Skeletal muscle cell (primary cell): ENCODE results near the gene DDX51.

ENCODE experiments used
- DNase-seq: peaks from one replicate; pipeline ENCODE4 v3.0.0-alpha.2; 2010; ENCODE audit warnings: low read depth
- H3K4me3 ChIP-seq: 2 replicates; pipeline ENCODE4 v1.5.1; 2011; ENCODE audit warnings: low read depth, mild to moderate bottlenecking, control low read depth, low read length, moderate library complexity

Gene DDX51, protein sequence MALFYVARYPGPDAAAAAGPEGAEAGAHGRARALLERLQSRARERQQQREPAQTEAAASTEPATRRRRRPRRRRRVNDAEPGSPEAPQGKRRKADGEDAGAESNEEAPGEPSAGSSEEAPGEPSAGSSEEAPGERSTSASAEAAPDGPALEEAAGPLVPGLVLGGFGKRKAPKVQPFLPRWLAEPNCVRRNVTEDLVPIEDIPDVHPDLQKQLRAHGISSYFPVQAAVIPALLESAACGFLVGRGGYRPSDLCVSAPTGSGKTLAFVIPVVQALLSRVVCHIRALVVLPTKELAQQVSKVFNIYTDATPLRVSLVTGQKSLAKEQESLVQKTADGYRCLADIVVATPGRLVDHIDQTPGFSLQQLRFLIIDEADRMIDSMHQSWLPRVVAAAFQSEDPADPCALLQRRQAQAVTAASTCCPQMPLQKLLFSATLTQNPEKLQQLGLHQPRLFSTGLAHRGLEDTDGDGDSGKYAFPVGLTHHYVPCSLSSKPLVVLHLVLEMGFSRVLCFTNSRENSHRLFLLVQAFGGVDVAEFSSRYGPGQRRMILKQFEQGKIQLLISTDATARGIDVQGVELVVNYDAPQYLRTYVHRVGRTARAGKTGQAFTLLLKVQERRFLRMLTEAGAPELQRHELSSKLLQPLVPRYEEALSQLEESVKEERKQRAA

GRCh38 chr12:132144115-132144809, at the start of gene DDX51, which contains the start of gene NOC4L:
DDX51 (minus strand) TSS chr12:132144319; CDS start chr12:132144296, 23 bp downstream.
NOC4L (plus strand) TSS chr12:132144457; CDS start chr12:132144489, 32 bp downstream.
- peak within 1 kb of the TSS; percentile 92 for H3K4me3 ChIP-seq
- DNase-seq: peak; percentile 84

DNA sequence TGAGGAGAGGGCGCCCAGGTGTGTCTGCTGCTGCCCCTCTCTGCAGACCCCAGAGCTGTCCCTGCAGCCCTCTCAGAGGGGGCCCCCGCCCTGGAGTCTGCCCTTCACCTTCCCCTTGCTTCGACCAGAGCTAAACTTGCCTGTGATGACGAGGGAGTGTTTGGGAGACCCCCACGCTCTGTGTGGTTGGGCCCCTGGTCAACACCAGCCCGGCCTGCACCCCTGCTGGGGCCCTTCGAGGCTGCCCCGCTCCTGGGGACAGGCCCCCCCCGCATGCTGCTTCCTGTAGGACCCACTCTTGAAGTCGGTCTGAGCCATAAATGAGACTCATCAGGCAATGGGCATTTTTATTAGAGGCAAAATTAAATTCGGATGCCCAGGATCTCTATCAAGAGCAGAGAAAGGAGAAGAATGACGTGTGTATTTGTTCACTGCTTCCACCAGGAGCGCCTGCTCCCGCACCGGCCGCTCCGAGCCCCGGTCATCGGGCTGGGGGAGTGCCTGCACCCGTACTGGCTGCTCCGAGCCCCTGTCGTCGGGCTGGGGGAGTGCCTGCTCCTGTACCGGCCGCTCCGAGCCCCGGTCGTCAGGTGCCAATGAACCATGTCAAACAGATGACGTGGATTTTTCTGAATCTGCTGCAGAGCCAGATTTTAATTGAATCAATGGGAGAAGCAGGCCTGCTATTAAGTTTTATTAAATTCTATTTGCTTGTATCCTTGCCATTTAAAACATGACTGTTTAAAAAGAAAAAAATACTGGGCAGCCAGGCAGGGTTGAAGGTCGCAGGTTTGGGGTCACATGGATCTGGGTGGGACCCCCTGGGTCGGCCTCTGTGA, 47.8 kb upstream of the DDX51 start:
- no peak for DNase-seq
- no peak overlapping the region for H3K4me3 ChIP-seq

- no peak overlapping the region for H3K4me3 ChIP-seq
- no peak for DNase-seq
Measured at GRCh38 chr12:132190834-132191500, 46.8 kb upstream of the DDX51 start.

GRCh38 chr12:132190012-132190755, 46.1 kb upstream of the DDX51 start:
- peak overlapping the region; percentile 52 for H3K4me3 ChIP-seq
- no peak for DNase-seq

GRCh38 chr12:132189378-132190011, 45.4 kb upstream of the DDX51 start:
- H3K4me3 ChIP-seq: peak overlapping the region; percentile 52
- peak; percentile 43 for DNase-seq

DNA sequence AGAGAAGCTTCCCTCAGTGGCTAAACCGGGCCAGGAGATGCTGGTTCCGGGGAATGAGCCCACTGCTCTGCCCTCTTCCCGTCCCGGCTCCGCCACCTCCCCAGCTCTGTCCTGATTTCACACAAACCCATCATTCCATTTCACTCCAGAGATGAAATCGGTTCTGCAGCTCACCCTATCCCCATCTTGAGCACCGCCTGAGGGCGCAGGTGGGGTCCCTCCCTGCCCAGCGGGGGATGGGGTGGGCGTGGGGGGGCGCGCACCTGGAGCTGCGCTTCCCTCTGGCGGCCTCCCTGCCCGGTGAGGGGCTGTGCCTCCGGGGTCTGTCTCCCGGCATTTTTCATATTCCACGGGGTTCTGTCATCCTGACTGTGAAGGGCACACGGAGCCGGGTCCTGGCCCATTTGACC, 44.8 kb upstream of the DDX51 start:
- DNase-seq: no peak

GRCh38 chr12:132188451-132188901, 44.4 kb upstream of the DDX51 start:
- no peak for DNase-seq
- H3K4me3 ChIP-seq: no peak overlapping the region

More for the DNA sequence above, 44.8 kb upstream of the DDX51 start:
- peak overlapping the region; percentile 52 for H3K4me3 ChIP-seq

GRCh38 chr12:132187646-132188450, 43.7 kb upstream of the DDX51 start:
- no peak overlapping the region for H3K4me3 ChIP-seq
- no peak for DNase-seq

GRCh38 chr12:132186857-132187620, 42.9 kb upstream of the DDX51 start:
- no peak overlapping the region for H3K4me3 ChIP-seq
- DNase-seq: no peak

GRCh38 chr12:132186208-132186856, 42.2 kb upstream of the DDX51 start:
- no peak overlapping the region for H3K4me3 ChIP-seq
- no peak for DNase-seq

DNA sequence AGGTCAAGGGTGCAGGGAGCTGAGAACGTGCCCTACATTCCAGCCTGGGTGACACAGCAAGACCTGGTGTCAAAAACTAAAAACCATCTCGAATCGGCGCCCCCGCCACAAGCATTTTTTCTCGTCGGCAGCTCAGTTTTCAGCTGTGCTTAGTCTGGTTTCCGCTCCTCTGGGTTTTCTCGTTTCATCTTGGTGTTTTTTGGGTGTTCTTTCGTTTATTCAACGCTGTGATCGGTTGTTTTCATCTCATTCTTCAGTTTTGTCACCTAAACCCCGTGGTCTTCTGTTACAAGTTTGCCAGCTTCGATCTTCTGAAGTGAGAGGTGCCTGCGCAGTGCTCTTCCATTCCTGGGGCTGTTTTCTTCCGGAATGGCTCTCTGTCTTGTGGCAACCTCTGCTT, 41.6 kb upstream of the DDX51 start:
- no peak for DNase-seq
- H3K4me3 ChIP-seq: no peak overlapping the region

DNA sequence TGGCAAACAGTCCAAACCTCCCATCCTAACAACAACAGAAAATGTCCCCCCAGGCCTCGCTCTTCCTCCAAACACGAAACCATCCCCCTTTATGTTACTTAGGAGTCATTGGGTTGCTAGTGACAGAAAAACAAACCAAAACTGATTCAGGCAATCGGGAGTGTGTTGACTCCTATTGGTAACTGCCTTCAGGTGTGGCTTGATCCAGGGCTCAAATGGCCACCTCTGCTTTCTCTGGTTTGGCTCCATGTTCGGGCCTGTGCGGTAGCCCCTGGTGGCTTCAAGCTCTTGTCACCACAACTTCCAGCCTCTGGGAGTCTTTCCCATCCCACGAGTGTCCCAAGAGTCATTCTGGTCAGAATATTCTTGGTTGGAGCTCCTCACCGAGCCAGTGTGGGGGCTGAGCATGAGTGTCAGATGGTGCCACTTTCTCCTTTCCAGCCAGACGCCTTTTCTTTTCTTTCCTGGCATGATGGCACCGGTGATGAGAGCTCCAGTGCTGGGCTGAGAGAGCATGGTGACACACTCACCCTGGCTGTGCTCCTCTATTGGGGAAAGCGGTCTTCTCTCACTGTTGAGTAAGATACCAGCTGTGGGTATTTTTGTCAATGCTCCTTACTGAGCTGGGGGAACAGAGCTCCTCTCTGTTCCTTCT, 38.7 kb upstream of the DDX51 start:
- H3K4me3 ChIP-seq: no peak overlapping the region
- no peak for DNase-seq

DNA sequence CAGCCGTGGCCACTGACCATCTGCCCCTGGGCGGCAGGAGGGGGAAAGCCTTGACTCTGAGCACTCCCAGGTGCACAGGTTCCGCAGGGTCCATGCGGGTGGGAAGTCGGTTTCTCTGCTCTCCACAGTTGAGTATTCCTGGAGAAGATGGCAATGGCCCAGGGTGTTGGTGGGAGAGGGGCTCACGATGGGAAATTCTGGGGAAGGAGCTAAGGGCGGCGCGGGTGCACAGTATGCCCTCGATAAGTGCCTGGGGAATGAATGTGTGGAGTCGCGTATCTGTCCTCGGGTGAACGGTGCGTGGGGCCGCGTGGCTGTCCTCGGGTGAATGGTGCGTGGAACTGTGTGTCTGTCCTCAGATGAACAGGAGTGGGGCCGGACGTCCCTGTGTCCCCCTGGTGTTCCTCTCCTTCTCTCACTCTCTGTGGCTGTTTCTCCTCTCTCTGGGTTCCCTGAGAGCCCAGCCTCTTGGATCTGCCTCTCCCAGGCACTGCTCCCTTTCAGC, 38.1 kb upstream of the DDX51 start:
- no peak overlapping the region for H3K4me3 ChIP-seq
- DNase-seq: no peak

GRCh38 chr12:132181570-132182200, 37.6 kb upstream of the DDX51 start:
- no peak for DNase-seq
- H3K4me3 ChIP-seq: no peak overlapping the region
